Measurements from ENCODE around the gene URB1.
A peak's percentile ranks its signal among the peaks of the same experiment; 100 is the strongest.
"Not testable (repeated sequence)": the region's sequence is repeated elsewhere in the genome, so short reads cannot be mapped to it uniquely, and the experiment has no call there.

URB1 gene

DNA sequence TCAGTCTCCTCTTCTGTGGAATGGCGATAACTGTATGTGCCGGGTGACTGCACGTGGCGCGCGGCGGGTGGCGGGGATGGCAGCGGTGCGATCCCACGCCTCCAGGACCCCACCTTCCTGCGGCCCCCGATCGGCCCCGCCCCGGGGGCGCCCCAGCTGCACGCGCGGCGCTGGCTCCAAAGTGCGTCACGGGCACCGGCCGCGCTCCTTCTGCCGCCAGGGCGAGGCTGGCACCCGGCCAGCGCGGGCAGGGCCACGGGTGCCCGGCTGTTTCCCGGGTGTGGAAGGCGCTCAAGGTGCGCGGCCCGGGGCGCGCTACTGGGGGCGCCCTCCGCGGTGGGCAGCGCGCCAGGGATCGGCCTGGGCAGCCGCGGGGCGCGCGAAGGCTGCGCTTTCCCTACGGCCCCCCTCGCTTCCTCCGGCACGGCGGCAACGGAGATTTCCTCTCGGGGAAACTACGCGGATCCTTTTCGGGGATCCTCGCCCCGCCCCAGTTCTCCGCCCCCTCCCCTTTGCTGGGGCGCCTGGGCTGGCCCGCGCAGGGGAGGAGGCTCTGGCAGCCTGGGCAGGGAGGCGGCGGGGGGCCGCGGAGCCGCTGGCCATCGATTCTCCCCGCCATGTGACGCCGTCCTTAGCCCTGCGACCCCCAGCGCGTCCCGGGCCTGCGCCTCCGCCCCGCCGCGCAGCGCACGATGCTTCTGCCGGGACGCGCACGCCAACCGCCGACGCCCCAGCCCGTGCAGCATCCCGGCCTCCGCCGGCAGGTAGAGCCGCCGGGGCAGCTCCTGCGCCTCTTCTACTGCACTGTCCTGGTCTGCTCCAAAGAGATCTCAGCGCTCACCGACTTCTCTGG, 19.6 kb upstream of the URB1 start, which contains the start of gene EVA1C:
Gene EVA1C (plus strand): TSS at position 545 of the 853 bp plus-strand sequence. CDS start 148 bp downstream, at position 693.
- DNase-seq, result peak; percentile 63

DNA sequence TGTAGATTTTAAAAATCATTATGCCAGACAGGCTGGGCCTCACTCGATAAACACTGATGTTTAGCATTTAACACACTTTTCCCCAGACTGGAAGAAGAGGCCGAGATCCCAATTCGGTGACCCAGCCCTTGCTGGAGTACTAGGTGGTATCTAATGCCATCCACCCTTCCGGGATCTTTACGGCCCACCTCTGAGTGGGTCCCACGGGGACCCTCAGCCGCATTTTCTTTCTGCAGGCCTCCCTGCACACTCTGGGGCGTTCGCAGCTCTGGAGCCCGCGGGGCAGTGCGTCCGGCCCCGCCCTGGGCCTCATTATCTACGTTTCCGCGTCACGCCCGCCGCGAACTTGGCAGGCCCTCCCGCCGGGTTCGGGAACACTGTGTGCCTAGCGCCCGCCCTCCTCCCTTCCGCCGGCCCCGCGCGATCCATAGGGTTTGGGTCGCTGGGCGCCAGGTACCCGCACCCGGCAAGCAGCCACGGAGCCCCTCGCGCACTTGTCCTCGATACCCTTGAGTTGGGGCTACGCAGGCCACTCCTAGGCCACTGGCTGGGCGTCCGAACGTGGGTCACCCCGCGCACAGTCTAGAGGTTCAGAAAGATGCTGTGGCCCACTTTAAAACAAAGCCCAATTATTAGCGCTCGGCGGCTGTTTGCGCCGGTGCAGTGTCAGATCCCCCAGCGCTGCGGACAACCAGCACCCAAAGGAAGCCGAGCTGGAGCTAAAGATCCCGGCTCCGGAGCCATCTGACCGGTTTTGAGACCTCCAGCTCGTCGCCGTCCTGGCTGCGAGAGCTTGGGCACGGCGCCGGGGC, 18.7 kb upstream of the URB1 start:
- peak; percentile 40 for DNase-seq

DNA sequence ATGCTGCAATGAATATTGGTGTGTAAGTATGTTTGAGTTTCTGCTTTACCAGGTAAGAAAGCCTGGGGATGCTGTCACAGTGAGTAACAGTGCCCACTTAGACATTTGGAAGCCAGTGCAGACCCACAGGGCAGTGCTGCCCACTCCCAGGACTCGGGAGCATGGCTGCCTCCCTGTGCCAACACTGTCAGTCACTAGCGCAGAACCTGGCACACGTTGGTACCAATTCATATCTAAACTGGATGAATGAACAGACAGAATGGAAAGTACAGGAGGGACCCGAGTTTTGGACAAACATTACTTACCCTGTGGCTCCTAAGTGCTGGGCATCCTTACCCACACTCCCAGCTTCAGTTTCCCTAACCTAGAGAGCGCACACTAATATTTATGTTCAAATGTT, 18.1 kb upstream of the URB1 start:
- DNase-seq, result no peak

DNA sequence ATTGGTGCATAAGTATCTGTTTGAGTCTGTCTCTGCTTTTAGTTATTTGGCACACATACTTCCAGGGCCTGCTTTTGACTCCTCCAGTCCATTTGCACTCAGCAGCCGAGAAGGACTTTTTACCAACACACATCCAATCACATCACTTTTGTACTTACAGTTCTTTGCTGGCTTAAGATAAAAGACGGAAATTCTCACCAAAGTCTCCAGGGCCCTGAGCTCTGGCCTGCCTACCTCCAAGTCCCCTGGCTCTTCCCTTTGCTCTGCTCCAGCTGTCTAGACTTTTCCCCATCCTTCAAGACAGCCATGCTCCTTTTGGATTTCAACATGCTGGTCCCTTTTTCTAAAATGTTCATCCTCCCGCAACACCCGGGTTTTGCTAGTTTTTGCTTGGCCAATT, 17.5 kb upstream of the URB1 start:
- DNase-seq, result no peak

DNA sequence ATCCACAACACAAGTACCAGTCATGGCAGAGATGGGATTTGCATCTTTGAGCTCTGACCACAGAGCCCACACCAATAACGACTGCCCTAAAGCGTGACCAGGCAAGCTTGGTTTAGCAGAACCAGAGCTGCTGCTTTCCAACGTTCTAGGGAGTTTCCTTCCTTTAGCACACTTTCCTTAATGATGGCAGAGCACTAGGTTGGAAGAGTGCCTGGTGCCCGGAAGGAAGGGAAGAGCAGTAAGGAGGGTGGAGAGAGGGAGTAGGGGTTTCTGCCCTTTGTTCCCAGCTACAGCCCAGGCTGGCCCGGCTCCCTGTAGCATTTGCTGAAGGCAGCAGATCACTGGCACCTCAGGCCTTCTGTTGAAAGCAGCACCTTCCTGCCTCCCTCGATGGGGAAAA, 13.6 kb upstream of the URB1 start:
- no peak for DNase-seq

DNA sequence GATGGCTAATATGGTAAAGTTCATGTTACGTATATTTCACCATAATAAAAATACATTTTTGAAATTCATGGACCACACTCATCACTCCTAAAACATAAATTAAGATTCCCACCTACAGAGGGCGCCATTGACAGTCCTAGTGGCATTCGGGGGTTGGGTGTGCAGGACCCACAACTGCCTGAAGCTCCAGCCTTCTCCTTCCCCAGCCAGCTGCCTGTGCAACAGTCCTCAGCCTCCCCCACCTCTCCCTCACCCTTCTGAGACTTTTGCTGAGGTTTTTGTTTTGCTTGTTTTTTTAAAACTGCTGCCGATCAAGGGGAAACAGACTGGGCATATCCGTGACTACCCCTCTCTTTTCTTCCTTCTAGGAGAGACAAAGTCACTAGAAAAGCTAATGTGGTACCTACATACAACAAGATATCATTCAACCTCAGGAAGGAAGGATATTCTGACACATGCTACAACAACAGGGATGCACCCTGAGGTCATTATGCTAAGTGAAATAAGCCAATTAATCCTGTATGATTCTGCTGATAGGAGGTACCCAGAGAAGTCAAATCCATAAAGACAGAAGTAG, 10.5 kb upstream of the URB1 start:
- peak; percentile 28 for DNase-seq

DNA sequence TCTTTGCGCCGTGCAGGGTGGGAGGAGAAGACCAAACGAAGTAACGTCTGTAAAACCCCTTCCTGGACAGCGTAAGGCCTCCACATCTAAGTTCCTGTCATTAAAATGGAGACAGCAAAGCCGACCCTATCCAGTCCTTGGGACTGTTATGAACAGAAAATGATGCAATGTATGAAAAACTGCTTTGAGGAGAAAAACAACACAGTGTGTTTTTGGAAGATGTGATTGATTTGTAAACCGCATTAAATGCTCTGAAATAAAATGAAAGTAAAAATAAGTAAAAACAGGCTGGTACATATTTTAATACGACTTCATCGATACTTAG, 827 bp upstream of the URB1 start:
- DNase-seq, result no peak

DNA sequence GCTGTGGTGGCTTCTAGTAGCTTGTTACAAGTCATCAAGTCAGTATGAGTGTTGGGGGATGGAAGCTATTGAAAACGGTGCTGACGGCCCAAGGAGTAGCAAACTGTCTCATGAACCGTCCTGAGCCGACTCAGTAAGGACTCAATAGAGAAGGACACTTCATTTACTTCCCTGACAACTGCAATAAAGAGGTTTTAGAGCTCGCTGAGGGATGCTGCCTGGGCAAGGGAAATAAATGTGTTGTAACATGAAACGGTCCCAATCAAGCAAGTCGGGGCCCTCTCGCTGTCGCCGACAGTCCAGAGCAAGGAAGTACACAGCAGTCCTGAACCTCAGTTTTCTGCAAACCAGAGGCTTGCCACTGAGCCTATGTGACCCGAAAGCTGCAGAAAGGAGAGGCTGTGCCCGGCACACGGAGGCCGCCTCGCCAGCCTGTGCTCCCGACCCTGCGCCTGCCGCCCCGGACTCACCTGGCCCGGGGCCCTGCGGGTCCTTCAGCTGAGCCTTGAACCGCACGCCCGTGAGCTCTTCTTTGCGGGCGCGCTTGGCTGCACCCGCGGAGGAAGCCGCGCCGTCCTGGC, 423 bp downstream of the URB1 start:
- DNase-seq, result no peak

DNA sequence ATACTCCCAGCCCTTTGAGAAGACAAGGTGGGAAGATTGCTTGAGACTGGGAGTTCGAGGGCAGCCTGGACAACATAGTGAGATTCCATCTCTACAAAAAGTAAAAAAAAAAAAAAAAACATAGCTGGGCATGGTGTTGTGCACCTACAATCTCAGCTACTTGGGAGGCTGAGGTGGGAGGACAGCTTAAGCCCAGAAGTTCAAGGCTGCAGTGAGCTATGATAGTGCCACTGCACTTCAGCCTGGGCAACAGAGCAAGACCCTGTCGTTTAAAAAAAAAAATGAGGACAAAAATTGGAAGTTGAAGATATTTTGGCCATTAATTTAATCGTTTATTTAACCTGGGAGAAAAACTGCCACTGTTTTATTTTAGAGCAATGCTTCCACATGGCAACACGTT, 1.1 kb downstream of the URB1 start:
- DNase-seq, result no peak

DNA sequence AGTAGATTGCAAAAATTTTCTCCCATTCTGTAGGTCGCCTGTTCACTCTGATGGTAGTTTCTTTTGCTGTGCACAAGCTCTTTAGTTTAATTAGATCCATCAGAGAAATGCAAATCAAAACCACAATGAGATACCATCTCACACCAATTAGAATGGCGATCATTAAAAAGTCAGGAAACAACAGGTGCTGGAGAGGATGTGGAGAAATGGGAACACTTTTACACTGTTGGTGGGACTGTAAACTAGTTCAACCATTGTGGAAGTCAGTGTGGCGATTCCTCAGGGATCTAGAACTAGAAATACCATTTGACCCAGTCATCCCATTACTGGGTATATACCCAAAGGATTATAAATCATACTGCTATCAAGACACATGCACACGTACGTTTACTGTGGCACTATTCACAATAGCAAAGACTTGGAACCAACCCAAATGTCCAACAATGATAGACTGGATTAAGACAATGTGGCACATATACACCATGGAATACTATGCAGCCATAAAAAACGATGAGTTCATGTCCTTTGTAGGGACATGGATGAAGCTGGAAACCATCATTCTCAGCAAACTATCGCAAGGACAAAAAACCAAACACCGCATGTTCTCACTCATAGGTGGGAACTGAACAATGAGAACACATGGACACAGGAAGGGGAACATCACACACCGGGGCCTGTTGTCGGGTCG, 2.1 kb downstream of the URB1 start:
- DNase-seq, result not testable (repeated sequence)

DNA sequence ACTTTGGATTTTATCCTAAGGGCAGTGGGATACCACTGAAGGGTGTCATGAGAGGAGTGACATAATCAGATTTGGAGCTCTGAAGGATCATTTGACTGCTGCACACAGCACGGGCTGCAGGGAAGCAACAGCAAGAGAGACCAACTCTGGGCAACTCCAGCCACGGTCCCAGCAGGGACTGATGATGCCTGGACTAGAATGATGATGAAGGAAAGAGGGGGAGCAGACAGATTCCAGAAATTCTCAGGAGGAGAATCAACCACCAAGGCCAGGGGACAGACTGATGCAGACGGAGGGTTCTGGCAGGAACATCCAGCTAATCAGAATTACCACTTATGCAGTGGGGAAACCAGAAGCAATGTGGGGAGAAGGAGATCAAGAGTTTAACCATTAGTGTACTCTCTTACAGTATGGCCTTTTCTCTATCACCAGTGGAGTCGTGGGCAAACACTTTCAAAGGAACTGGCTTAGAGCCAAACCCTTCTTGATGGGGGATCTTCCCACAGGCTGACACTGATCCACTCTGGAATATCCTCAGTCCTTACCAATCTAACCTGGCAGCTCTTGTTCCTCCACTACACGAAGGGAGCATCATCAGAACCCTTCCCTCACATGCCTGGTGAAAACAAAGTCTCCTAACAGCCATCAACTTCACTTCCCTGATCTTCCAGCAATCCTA, 3.3 kb downstream of the URB1 start:
- DNase-seq, result no peak

DNA sequence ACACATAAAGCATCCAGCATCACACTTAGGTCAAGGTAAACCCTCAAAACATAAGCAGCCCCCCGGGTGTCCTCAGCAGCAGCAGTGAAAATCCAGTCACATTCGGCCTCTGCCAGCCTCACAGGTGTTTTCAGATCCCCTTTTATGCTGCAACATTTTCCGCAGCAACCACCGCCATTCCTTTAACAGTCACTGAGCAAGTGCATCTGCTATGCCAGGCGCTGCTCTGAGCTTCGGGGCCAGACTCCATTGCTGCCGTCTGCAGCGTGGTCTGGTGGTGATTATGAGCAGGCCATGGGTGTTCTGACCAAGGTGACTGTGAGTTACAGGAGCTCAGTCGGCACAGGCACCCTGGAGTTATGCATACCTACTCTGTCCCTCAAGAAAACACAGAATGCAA, 4.5 kb downstream of the URB1 start:
- no peak for DNase-seq

DNA sequence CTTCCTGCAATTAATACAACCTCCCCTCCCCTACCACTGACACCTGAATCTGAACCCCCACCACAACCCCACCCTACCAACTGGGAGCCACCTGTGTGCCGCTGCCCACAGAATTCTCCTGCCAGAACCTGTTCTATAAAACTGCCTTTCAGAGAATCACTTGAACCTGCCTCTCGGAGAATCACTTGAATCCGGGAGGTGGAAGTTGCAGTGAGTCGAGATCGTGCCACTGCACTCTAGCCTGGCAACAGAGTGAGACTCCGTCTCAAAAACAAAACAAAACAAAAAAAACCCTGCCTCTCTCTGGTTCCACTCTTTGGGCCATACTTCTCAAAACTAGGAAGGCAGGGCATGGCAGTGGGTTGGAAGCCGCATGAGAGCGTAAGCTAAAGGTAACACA, 5.7 kb downstream of the URB1 start:
- no peak for DNase-seq

DNA sequence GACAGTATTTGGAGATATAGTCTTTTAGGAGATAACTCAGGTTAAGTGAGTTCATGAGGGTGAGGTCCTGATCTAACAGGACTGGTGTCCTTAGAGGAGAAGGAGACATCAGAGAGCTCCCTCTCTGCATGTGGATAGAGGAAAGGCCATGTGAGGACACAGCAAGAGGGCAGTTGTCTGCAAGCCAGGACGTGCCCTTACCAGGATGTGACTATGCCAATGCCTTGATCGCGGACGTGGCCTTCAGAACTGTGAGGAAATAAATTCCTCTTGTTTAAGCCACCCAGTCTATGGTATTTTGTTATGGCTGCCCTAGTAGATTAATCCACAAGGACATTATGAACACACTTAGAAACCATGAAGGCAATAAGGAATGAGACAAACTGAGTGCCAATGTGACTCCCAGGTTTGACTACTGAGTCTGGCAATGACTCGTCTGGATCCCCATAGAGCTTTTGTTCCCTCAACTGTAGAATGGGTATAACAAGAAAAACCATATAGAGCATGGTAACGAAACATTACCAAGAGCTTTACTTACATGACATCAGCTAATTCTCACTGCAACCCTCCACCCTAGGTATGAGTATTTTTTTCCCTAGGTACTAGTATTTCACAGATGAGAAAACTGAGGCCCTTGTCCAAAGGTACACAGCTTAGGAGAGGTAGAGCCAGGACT, 6.5 kb downstream of the URB1 start:
- no peak for DNase-seq

DNA sequence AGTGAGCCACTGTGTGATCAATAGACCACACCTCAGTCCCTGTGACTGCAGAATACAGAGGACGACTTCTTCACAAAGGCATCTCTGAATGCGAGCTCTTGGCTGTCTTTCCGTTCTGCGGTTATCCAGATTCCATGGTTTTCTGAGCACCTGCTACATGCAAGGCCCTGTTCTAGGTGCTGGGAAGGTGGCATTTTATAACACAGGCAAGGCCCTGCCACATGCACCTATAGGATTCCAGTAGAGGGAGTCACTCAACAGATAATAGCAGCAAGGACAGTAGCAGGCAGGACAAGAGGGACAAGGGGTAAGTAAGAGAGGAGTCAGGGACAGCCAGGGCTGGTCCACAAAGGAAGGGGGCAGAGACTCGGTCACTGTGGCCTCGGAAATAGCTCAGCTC, 9.0 kb downstream of the URB1 start:
- DNase-seq, result no peak

DNA sequence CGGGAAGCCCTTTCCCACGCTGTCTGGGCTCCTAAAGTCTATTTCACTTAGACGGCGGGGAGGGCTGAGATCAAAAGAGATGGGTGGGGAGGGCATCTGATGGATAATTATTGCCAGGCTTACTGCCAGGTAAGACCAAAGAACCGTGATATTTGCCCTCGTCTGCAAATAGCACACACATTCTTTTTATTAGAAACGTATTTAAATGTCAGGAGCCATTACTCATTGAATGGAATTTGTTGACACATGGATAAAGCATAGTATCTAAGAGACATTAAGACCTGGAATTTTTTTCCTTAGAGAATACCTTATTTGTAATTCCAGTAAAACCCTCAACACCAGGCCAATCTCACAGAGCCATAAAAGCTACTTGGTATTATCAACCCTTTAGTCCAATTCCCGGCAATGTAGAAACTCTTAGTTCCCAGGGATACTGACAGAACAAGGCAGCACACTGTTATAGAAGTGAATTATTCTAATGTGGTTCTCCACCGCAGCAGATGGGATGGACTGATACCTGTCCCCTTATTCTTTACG, 10.6 kb downstream of the URB1 start:
- DNase-seq, result no peak

DNA sequence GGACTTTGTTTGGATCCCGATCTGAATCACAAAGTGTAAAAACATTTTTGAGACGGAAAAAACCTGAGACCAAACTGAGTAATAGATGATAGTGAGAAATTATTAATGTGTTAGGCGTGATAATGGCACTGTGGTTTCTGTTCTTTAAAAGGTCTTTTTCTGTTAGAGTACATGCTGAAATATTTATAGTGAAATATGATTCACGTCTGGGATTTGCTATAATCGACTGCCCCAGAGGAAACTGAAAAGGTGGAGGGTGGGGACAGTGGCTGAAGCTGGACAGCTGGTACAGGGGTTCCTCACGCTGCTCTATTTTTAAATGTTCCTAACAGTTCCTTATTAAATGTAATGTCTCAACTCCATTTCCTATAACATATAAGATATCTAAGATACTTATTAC, 11.2 kb downstream of the URB1 start:
- no peak for DNase-seq

DNA sequence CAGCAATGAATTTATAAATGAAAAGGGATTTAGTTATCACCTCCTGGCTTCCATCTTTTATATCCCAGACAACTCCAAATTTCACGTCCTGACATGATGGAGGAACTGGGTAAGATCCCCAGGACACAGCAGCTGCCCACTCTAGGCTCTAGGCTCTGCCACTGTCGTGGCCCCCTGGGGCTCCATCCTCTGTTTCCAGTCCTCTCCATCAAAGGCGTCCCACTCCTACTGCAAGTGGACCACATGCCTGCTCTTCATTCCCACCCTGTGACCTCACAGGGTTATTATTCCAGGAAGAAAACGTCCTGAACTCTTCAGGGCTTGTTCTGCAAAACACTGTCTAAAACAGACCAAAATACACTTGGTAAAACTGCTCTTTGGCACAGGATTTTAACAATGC, 11.9 kb downstream of the URB1 start:
- no peak for DNase-seq

DNA sequence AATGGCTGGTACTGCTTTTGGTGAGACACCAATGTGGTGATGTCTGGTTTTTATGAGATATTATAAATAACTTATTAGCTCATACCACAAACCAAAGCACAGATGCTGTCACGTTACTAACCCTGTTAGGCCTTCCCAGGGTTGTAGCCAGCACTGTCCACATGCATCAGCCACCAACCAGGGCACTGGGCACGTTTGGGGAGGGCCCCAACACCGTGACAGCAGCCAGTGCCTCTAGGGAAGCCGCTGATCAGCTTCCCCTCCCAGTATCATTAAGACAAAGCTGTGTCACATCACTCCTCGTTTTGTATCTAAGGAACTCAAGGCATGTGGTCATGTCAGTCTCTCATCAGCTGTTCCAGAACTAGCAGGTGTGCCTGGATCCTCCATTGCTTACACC, 13.9 kb downstream of the URB1 start:
- DNase-seq, result no peak

DNA sequence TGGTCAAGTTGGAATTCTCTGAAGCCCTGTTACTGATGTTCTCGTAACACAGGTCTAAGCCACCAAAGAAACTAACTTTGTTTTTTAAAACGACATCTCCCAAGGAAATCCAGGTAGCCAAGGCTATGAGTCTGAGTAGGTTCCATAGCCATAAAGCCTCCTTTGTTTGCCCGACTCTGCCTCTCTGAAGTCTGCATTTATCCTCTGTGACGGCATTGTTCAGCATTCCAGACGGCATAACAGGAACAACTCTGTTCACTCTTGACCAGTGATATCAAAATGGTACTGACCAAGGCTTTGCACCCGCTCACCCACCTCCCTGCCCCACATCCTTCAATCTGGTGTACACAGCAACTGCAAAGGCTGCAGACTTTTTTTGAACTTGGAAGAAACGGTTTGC, 14.8 kb downstream of the URB1 start:
- DNase-seq, result no peak

DNA sequence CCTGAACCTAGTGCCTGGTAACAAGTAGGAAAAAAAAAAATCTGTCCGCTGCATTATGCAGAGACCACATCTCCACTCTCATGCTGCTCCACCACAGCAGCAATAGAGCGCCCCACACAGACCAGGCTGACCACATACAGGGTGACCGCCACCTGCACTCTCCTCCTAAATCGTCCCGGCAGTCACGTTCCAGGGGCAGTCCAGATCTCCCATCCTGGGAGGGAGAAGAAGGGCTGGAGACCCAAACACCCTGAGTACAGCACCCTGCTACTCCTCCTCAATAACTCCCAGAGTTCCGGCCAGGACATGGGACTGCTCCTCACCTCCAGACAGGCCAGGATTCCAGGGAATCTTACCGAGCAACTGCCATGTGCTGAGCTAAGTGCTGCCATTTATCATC, 15.3 kb downstream of the URB1 start:
- DNase-seq, result no peak

DNA sequence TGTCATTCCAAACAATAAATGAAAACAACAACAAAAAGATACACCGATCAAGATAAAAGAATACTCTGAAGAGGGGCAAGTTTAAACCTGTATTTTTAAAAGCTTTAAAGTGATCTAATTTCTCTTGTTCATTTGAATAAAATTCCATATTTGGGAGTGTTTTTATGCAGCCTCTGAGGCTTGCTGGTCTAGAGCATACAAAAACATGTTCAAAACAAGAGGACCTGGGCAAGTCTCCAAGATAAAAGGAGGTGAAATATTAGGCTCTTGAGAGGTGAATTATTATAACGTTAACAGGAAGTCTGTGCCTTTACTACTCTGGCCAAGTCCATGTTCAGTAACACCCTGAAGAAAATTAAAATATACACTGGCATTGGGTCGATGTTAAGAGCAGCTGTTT, 20.1 kb downstream of the URB1 start:
- no peak for DNase-seq

All from CD4-positive, alpha-beta T cell treated with Interleukin-15 for 1 hour (primary cell).